PC-3 (cell line): Measurements from ENCODE around the gene VPS41. TPM values are rescaled to one million over a fixed set of nuclear protein-coding genes. Genes with fewer than 3 reads are reported as not detected.
"Not testable (repeated sequence)": the region's sequence is repeated elsewhere in the genome, so short reads cannot be mapped to it uniquely, and the experiment has no call there.

Source experiments
- ATAC-seq: fragments of 200-7000 bp; cut with Tn5 transposase; 2 replicates; pipeline ENCODE4 v1.9.1; 2020; ENCODE audit warnings: mild to moderate bottlenecking, moderate library complexity
- BruUV-seq: library from RNA; stranded (reverse); fragments of 400-500 nt; replicated peaks from 2 replicates; lab custom pipeline; 2021; lab: Mats Ljungman, UMichigan
- CTCF ChIA-PET: fragments of 300-600 bp; sonication (Branson Sonifier 250); formaldehyde crosslinking; loops from one replicate; lab custom pipeline; 2022; ENCODE audit warnings: antibody characterized with exemption; lab: Charles Lee
- POLR2A ChIA-PET: fragments of 300-600 bp; sonication (Branson Sonifier 250); formaldehyde crosslinking; loops from one replicate; lab custom pipeline; 2022; ENCODE audit warnings: antibody characterized with exemption; ENCODE audit not compliant: unreplicated experiment; lab: Charles Lee
- DNase-seq: peaks from one replicate; pipeline ENCODE4 v3.0.0-alpha.2; 2015
- H2AFZ ChIP-seq: fragments of 300-600 bp; sonication (generic); 2 replicates; pipeline ENCODE4 v1.6.0; 2016; ENCODE audit warnings: antibody characterized with exemption, low read length
- H3F3A ChIP-seq: fragments of 300-600 bp; sonication (generic); one replicate; pipeline ENCODE4 v1.6.0; 2017; ENCODE audit warnings: antibody characterized with exemption, low read length, control low read depth, mild to moderate bottlenecking; ENCODE audit not compliant: unreplicated experiment
- H3K27ac ChIP-seq: fragments of 300-600 bp; sonication (generic); 2 replicates; pipeline ENCODE4 v1.5.1; 2016; ENCODE audit warnings: mild to moderate bottlenecking, low read length
- H3K27me3 ChIP-seq: fragments of 300-600 bp; sonication (generic); 2 replicates; pipeline ENCODE4 v1.6.1; 2016; ENCODE audit warnings: low read length, mixed read lengths
- H3K36me3 ChIP-seq: fragments of 300-600 bp; sonication (generic); 2 replicates; pipeline ENCODE4 v1.6.1; 2016; ENCODE audit warnings: low read depth, mixed run types, low read length, mixed read lengths
- H3K4me1 ChIP-seq: fragments of 300-600 bp; sonication (generic); 2 replicates; pipeline ENCODE4 v1.5.1; 2016; ENCODE audit warnings: low read length; ENCODE audit not compliant: insufficient read depth
- H3K4me2 ChIP-seq: fragments of 300-600 bp; sonication (generic); 2 replicates; pipeline ENCODE4 v1.6.0; 2016; ENCODE audit warnings: low read length
- H3K4me3 ChIP-seq: fragments of 300-600 bp; sonication (generic); 2 replicates; pipeline ENCODE4 v1.5.1; 2016; ENCODE audit warnings: mild to moderate bottlenecking, low read length, mixed read lengths
- H3K79me2 ChIP-seq: fragments of 300-600 bp; sonication (generic); 2 replicates; pipeline ENCODE4 v1.6.1; 2017; ENCODE audit warnings: low read length, mixed read lengths
- H3K9ac ChIP-seq: fragments of 300-600 bp; sonication (generic); 2 replicates; pipeline ENCODE4 v1.6.0; 2016; ENCODE audit warnings: mild to moderate bottlenecking, low read length
- H3K9me2 ChIP-seq: fragments of 300-600 bp; sonication (generic); replicated peaks from 2 replicates; pipeline ENCODE4 v1.6.1; 2016; ENCODE audit warnings: mixed run types, low read length, mixed read lengths
- H3K9me3 ChIP-seq: fragments of 300-600 bp; sonication (generic); 2 replicates; pipeline ENCODE4 v1.6.1; 2016; ENCODE audit warnings: low read length, mixed read lengths
- H4K20me1 ChIP-seq: fragments of 300-600 bp; sonication (generic); 2 replicates; pipeline ENCODE4 v1.6.1; 2016; ENCODE audit warnings: low read length, mixed read lengths
- EZH2 ChIP-seq: fragments of 300-600 bp; sonication (generic); IDR thresholded peaks from one replicate; pipeline ENCODE4 v1.6.1; 2017; ENCODE audit warnings: antibody characterized with exemption, mild to moderate bottlenecking, low read length; ENCODE audit not compliant: unreplicated experiment
- EZH2phosphoT487 ChIP-seq: fragments of 300-600 bp; sonication (generic); IDR thresholded peaks from 2 replicates; pipeline ENCODE4 v1.6.1; 2018; ENCODE audit warnings: mild to moderate bottlenecking, antibody characterized with exemption, low read length, borderline replicate concordance
- intact Hi-C: fragments of 100-400 bp; cut with micrococcal nuclease; formaldehyde crosslinking; loops from 2 replicates; pipeline ENCODE4 v1.9.0; 2023
- total RNA-seq: library from RNA; depleted of rRNA; stranded (reverse); fragments of >200 nt; gene quantifications from 2 replicates; pipeline ENCODE4 v1.2.3, GENCODE V29; 2014
- TF ChIP-seq, protein P1 (sequence below): fragments of 300-600 bp; sonication (generic); conservative IDR thresholded peaks from 2 replicates; pipeline ENCODE4 v1.5.1; 2017; ENCODE audit warnings: antibody characterized with exemption, low read depth, mild to moderate bottlenecking, low read length

VPS41 gene
- total RNA-seq, 1 experiment from 2014 or later = 35.2 TPM

DNA sequence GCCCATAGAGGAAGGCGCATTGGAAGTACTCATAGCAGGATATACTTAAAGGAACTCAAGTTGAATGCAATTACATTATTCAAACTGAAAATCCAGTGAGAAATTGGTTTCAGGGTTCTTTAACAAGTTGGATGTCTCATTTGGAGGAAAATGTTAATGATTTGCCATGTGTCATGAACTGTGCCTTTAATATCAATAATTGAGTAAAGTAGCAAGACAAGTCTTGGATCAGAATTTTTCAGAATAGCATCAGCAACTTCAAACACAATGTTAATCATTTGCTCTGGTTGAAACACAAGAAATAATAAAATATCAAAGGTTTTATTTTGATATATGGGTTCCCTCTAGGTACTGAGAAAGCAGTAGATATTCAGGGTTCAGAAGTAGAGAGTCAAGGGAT lies 44.2 kb upstream of the VPS41 start:
- DNase-seq (no peak), ATAC-seq (no peak)
- Histone ChIP-seq H3K27me3 (peaks cover 48% of the 10 kb centered on the region), H3F3A (no peaks in the 10 kb centered on the region), H3K27ac (no peak overlapping the region), H3K36me3 (no peaks in the 10 kb centered on the region), H3K9me2 (no peaks in the 10 kb centered on the region), H2AFZ (no peak overlapping the region), H3K4me2 (no peak overlapping the region), H3K9ac (no peak overlapping the region), H4K20me1 (no peaks in the 10 kb centered on the region), H3K4me3 (no peak overlapping the region), H3K79me2 (no peaks in the 10 kb centered on the region), H3K4me1 (no peaks in the 10 kb centered on the region), H3K9me3 (no peaks in the 10 kb centered on the region)
- TF ChIP-seq EZH2 = no peak
- TF ChIP-seq, protein P1, sequence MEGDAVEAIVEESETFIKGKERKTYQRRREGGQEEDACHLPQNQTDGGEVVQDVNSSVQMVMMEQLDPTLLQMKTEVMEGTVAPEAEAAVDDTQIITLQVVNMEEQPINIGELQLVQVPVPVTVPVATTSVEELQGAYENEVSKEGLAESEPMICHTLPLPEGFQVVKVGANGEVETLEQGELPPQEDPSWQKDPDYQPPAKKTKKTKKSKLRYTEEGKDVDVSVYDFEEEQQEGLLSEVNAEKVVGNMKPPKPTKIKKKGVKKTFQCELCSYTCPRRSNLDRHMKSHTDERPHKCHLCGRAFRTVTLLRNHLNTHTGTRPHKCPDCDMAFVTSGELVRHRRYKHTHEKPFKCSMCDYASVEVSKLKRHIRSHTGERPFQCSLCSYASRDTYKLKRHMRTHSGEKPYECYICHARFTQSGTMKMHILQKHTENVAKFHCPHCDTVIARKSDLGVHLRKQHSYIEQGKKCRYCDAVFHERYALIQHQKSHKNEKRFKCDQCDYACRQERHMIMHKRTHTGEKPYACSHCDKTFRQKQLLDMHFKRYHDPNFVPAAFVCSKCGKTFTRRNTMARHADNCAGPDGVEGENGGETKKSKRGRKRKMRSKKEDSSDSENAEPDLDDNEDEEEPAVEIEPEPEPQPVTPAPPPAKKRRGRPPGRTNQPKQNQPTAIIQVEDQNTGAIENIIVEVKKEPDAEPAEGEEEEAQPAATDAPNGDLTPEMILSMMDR = no peak
- no peak for TF ChIP-seq EZH2phosphoT487
- no TSS peak for BruUV-seq
- intact Hi-C loops = no loop called here
- CTCF ChIA-PET = no interaction called here
- POLR2A ChIA-PET = no interaction called here

- Histone ChIP-seq H3K9me3 (no peaks in the 10 kb centered on the region), H2AFZ (no peak overlapping the region), H3K4me2 (no peak overlapping the region), H3F3A (no peaks in the 10 kb centered on the region), H3K4me3 (no peak overlapping the region), H4K20me1 (no peaks in the 10 kb centered on the region), H3K9me2 (no peaks in the 10 kb centered on the region), H3K27me3 (peaks cover 62% of the 10 kb centered on the region), H3K27ac (no peak overlapping the region), H3K4me1 (no peaks in the 10 kb centered on the region), H3K9ac (no peak overlapping the region), H3K36me3 (no peaks in the 10 kb centered on the region), H3K79me2 (no peaks in the 10 kb centered on the region)
- TF ChIP-seq, protein P1 = no peak
- TF ChIP-seq EZH2 = no peak
- TF ChIP-seq EZH2phosphoT487 = no peak
- ChIA-PET POLR2A (no interaction called here), CTCF (no interaction called here)
- intact Hi-C loops = no loop called here
- no TSS peak for BruUV-seq
- no peak for ATAC-seq
- no peak for DNase-seq
Measured at GRCh38 chr7:38951213-38951612, 42.2 kb upstream of the VPS41 start.

DNA sequence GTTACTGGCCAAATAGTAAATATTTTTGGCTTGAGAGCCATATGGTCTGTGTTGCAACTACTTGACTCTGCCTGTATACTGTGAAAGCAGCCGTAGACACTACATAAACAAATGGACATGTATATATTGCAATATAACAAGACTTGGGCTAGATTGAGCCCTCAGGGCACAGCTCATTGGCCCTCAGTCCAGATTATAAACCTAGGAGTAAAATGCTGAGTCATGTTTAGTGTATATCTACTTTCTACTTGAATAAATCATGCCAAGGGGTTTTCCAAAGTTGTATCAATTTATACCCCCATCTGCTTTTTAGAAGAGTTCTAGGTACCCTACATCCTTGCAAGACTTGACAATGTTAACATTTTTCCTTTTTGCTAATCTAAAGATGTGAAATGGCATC lies 41.3 kb upstream of the VPS41 start:
- H3K79me2 ChIP-seq = no peaks in the 10 kb centered on the region
- intact Hi-C loops = no loop called here
- no peaks in the 10 kb centered on the region for H3K9me3 ChIP-seq
- H3K27me3 ChIP-seq = peaks cover 65% of the 10 kb centered on the region
- CTCF ChIA-PET = no interaction called here
- POLR2A ChIA-PET = no interaction called here
- no peak overlapping the region for H3K4me3 ChIP-seq
- peak; percentile 7 for DNase-seq
- BruUV-seq = no TSS peak
- no peak overlapping the region for H3K4me2 ChIP-seq
- no peak overlapping the region for H2AFZ ChIP-seq
- TF ChIP-seq, protein P1 = no peak
- TF ChIP-seq EZH2phosphoT487 (no peak), EZH2 (no peak)
- no peaks in the 10 kb centered on the region for H4K20me1 ChIP-seq
- H3K9ac ChIP-seq = no peak overlapping the region
- no peak for ATAC-seq
- no peaks in the 10 kb centered on the region for H3K36me3 ChIP-seq
- no peak overlapping the region for H3K27ac ChIP-seq
- H3K4me1 ChIP-seq = no peaks in the 10 kb centered on the region
- H3F3A ChIP-seq = no peaks in the 10 kb centered on the region
- H3K9me2 ChIP-seq = no peaks in the 10 kb centered on the region

GRCh38 chr7:38947541-38947940 lies 38.5 kb upstream of the VPS41 start:
- DNase-seq, H3K4me2 ChIP-seq, CTCF ChIA-PET, H3F3A ChIP-seq, H3K9ac ChIP-seq, H3K79me2 ChIP-seq, H2AFZ ChIP-seq, POLR2A ChIA-PET, H3K9me2 ChIP-seq, H3K4me1 ChIP-seq, H3K4me3 ChIP-seq, intact Hi-C loops, ATAC-seq, H4K20me1 ChIP-seq, BruUV-seq, H3K9me3 ChIP-seq, H3K36me3 ChIP-seq, H3K27ac ChIP-seq: not testable (repeated sequence)
- peaks cover 64% of the 10 kb centered on the region for H3K27me3 ChIP-seq
